GM12878 (cell line): ENCODE measurements around the gene DCDC2C. TPM values are rescaled to one million over a fixed set of nuclear protein-coding genes. Genes with fewer than 3 reads are reported as not detected.

Experiments
- ATAC-seq: fragments of 200-7000 bp; cut with Tn5 transposase; 3 replicates; pipeline ENCODE4 v1.9.1; 2020; ENCODE audit warnings: mild to moderate bottlenecking, moderate library complexity
- BruUV-seq: library from RNA; stranded (reverse); fragments of 400-500 nt; replicated peaks from 2 replicates; lab custom pipeline; 2021; lab: Mats Ljungman, UMichigan
- CTCF ChIA-PET: fragments of 300-600 bp; sonication (Branson Sonifier 250); formaldehyde crosslinking; extraction: SDS; loops from one replicate; lab custom pipeline; 2021; ENCODE audit warnings: inconsistent platforms; lab: Yijun Ruan, JAX
- POLR2A ChIA-PET: fragments of 350-600 bp; formaldehyde crosslinking; extraction: SDS; loops from one replicate; lab custom pipeline; 2021; ENCODE audit warnings: inconsistent platforms; lab: Charles Lee
- RAD21 ChIA-PET: fragments of 300-600 bp; sonication (Branson Sonifier 250); formaldehyde crosslinking; loops from one replicate; lab custom pipeline; 2023; ENCODE audit warnings: antibody characterized with exemption; ENCODE audit not compliant: unreplicated experiment; lab: Charles Lee
- SMC1A ChIA-PET: fragments of 300-600 bp; sonication (Branson Sonifier 250); formaldehyde crosslinking; loops from one replicate; lab custom pipeline; 2023; ENCODE audit not compliant: unreplicated experiment, uncharacterized antibody; lab: Charles Lee
- DNase-seq: peaks from one replicate; pipeline ENCODE4 v3.0.0-alpha.2; 2011; ENCODE audit warnings: low read depth, low spot score
- FAIRE-seq: peaks from 3 replicates; lab custom pipeline; 2011; peaks lifted over from hg19 to GRCh38; lab: Jason Lieb, UNC
- H2AFZ ChIP-seq: 2 replicates; pipeline ENCODE4 v1.6.0; 2011; ENCODE audit warnings: low read depth, low read length, control low read depth; ENCODE audit not compliant: control insufficient read depth
- H3K27ac ChIP-seq: 2 replicates; pipeline ENCODE4 v1.5.1; 2011; ENCODE audit warnings: control low read depth; ENCODE audit not compliant: control insufficient read depth, insufficient read depth
- H3K27me3 ChIP-seq, 2 experiments: replicated peaks in 1 of 2; 2 replicates each; pipeline versions ENCODE4 v1.6.0 to v1.6.1; 2011; ENCODE audit warnings: low read length in 1 of 2; ENCODE audit not compliant: control insufficient read depth in 2 of 2, insufficient read depth in 2 of 2
- H3K36me3 ChIP-seq, 2 experiments: 2 replicates each; pipeline ENCODE4 v1.5.1; 2011; ENCODE audit warnings: low read length in 1 of 2; ENCODE audit not compliant: control insufficient read depth in 2 of 2, insufficient read depth in 2 of 2
- H3K4me1 ChIP-seq: 2 replicates; pipeline ENCODE4 v1.6.1; 2011; ENCODE audit warnings: mild to moderate bottlenecking, low read length, moderate library complexity, mixed read lengths; ENCODE audit not compliant: control insufficient read depth, insufficient read depth
- H3K4me2 ChIP-seq: 2 replicates; pipeline ENCODE4 v1.6.0; 2011; ENCODE audit warnings: control low read depth; ENCODE audit not compliant: control insufficient read depth, insufficient read depth
- H3K4me3 ChIP-seq: fragments of 200-600 bp; sonication (generic); 2 replicates; pipeline ENCODE4 v1.5.1; 2016
- H3K79me2 ChIP-seq: 2 replicates; pipeline ENCODE4 v1.6.0; 2011; ENCODE audit warnings: low read length; ENCODE audit not compliant: control insufficient read depth, insufficient read depth
- H3K9ac ChIP-seq: 2 replicates; pipeline ENCODE4 v1.8.0; 2011; ENCODE audit warnings: low read length, control low read depth, mixed read lengths; ENCODE audit not compliant: control insufficient read depth, insufficient read depth
- H3K9me3 ChIP-seq: replicated peaks from 3 replicates; pipeline ENCODE4 v1.5.1; 2011; ENCODE audit warnings: mild to moderate bottlenecking, low read length; ENCODE audit not compliant: control insufficient read depth, insufficient read depth
- H4K20me1 ChIP-seq: 2 replicates; pipeline ENCODE4 v1.6.0; 2011; ENCODE audit not compliant: control insufficient read depth, insufficient read depth
- CTCF ChIP-seq, 3 experiments: IDR thresholded peaks in 2 of 3; conservative IDR thresholded peaks in 1 of 3; 2 replicates each; pipeline ENCODE4 v1.5.1; 2011; ENCODE audit warnings: low read depth in 3 of 3, low read length in 3 of 3, mild to moderate bottlenecking in 3 of 3, control low read depth in 2 of 3, moderate library complexity in 2 of 3, inconsistent platforms in 1 of 3, mixed read lengths in 1 of 3; ENCODE audit not compliant: control insufficient read depth in 2 of 3, insufficient read depth in 1 of 3; ENCODE audit errors: extremely low read depth in 1 of 3
- RAD21 ChIP-seq: IDR thresholded peaks from 2 replicates; pipeline ENCODE4 v1.6.1; 2011; ENCODE audit warnings: mild to moderate bottlenecking, low read depth, low read length, moderate library complexity; ENCODE audit not compliant: insufficient read depth
- SMC3 ChIP-seq: IDR thresholded peaks from 2 replicates; pipeline ENCODE4 v1.6.1; 2011; ENCODE audit warnings: low read length, improper control_type of control experiment, borderline replicate concordance
- TCF7 ChIP-seq: IDR thresholded peaks from 2 replicates; pipeline ENCODE4 v1.6.1; 2014; ENCODE audit warnings: antibody characterized with exemption, borderline replicate concordance
- WGBS: methylation state at CpG from one replicate; pipeline ENCODE4 v1.1.6; 2016; ENCODE audit warnings: low lambda C conversion rate; ENCODE audit not compliant: insufficient replicate concordance, insufficient coverage; ENCODE audit errors: missing lambda C conversion rate; 5-methylcytosine and 5-hydroxymethylcytosine counted together
- in situ Hi-C: fragments of 300-500 bp; cut with MboI; formaldehyde crosslinking; loops from 9 replicates; pipeline ENCODE4 v1.14.3; 2018; ENCODE audit warnings: mixed read lengths
- intact Hi-C: fragments of 100-400 bp; cut with micrococcal nuclease; formaldehyde crosslinking; loops from one replicate; pipeline ENCODE4 v1.14.2; 2022; ENCODE audit not compliant: unreplicated experiment
- polyA plus RNA-seq, 11 experiments: library from polyadenylated mRNA; depleted of rRNA in 4 of 11; unstranded in 6 of 11; stranded (reverse) in 5 of 11; fragments of >200 nt; fragmentation: Nextera tagmentation in 4 of 11; fragmentation: Illumina TruSeq in 1 of 11; extraction: Ambion mirVana in 4 of 11; extraction: Trizol in 1 of 11; gene quantifications; 1 replicate in 1 of 11; 2 replicates in 10 of 11; pipeline versions ENCODE4 v1.2.1 to v1.2.3, GENCODE V29; 2011 to 2016; ENCODE audit warnings: inconsistent platforms in 2 of 11, missing spikeins in 2 of 11, low read depth in 1 of 11
- total RNA-seq, 4 experiments: library from RNA; depleted of rRNA in 3 of 4; stranded (reverse); fragments of >200 nt in 3 of 4; fragmentation: Illumina TruSeq in 1 of 4; extraction: Trizol in 1 of 4; gene quantifications; 2 replicates each; pipeline versions ENCODE4 v1.2.1 to v1.2.3, GENCODE V29; 2013 to 2021

Gene DCDC2C
- total and polyA plus RNA-seq, 10 of the 15 experiments (the other 5 are each of a cell fraction or from before 2014, with no cell fraction given): not detected

- H3K36me3 ChIP-seq: no peaks in the 10 kb centered on the region
- ChIA-PET CTCF (interaction anchor here (1.2 to 3.1 kb wide), 3 partner anchors 98 to 136 kb away, joined by 3 to 43 read pairs (median 4); no protein-coding TSS in a partner anchor), SMC1A (no interaction called here), POLR2A (no interaction called here), RAD21 (interaction anchor here (1.0 kb wide), 1 partner anchor 100 kb away, joined by 4 read pairs; no protein-coding TSS in a partner anchor)
- intact Hi-C loops: loop anchor here (1.0 kb wide), 1 partner anchor 100 kb away; no protein-coding TSS in a partner anchor
- no peaks in the 10 kb centered on the region for H3K9me3 ChIP-seq
- ATAC-seq (peak; percentile 76), DNase-seq (no peak), FAIRE-seq (no peak)
- no peak overlapping the region for H3K4me2 ChIP-seq
- BruUV-seq: no TSS peak
- no peaks in the 10 kb centered on the region for H4K20me1 ChIP-seq
- H2AFZ ChIP-seq: no peak overlapping the region
- no peaks in the 10 kb centered on the region for H3K79me2 ChIP-seq
- no peaks in the 10 kb centered on the region for H3K4me1 ChIP-seq
- no peak overlapping the region for H3K4me3 ChIP-seq
- no peak overlapping the region for H3K9ac ChIP-seq
- H3K27ac ChIP-seq: no peak overlapping the region
- TF ChIP-seq CTCF (IDR thresholded peaks at IDR 0.05 in 2 of 3, conservative IDR thresholded peaks at IDR 0.05 in 1 of 3; ENCODE audit: control insufficient read depth in 2 of 3, extremely low read depth in 1 of 3, insufficient read depth in 1 of 3, low read depth in 3 of 3, low read length in 3 of 3): peak; percentile 50 to 66 (median 57); a peak in 5 of 6 replicates
- TF ChIP-seq TCF7: no peak
- TF ChIP-seq SMC3: peak; percentile 26; the same call in 1 of the 2 replicates
- TF ChIP-seq RAD21: peak; percentile 38
- TF ChIP-seq, all 136 proteins: peak for 3
- in situ Hi-C loops: no loop called here
- H3K27me3 ChIP-seq: no peaks in the 10 kb centered on the region; a peak in 2 of 4 replicates
- 17% methylated on average over 6 of the region's 6 CpGs for WGBS
Observed at GRCh38 chr2:3827673-3828575, 124.5 kb downstream of the DCDC2C start.
